Smooth muscle cell (in vitro differentiated cells): ENCODE data around the gene WDR93. TPM values are rescaled to one million over a fixed set of nuclear protein-coding genes. Genes with fewer than 3 reads are reported as not detected.

ENCODE experiments used
- DNase-seq: peaks from one replicate; lab custom pipeline; 2025; ENCODE audit not compliant: unreplicated experiment; lab: John Stamatoyannopoulos, UW
- H2AFZ ChIP-seq: fragments of 200-600 bp; sonication (generic); 2 replicates; pipeline ENCODE4 v1.6.0; 2016; ENCODE audit warnings: antibody characterized with exemption, low read depth, mild to moderate bottlenecking
- H3F3A ChIP-seq: fragments of 200-600 bp; sonication (generic); 2 replicates; pipeline ENCODE4 v1.6.0; 2017; ENCODE audit warnings: antibody characterized with exemption, low read depth
- H3K27ac ChIP-seq: fragments of 200-600 bp; sonication (generic); 2 replicates; pipeline ENCODE4 v1.5.1; 2016; ENCODE audit warnings: low read depth, mild to moderate bottlenecking
- H3K27me3 ChIP-seq: fragments of 200-600 bp; sonication (generic); 2 replicates; pipeline ENCODE4 v1.6.1; 2016; ENCODE audit warnings: low read depth, mild to moderate bottlenecking
- H3K36me3 ChIP-seq: fragments of 200-600 bp; sonication (generic); 2 replicates; pipeline ENCODE4 v1.5.1; 2016; ENCODE audit warnings: low read depth
- H3K4me1 ChIP-seq: fragments of 200-600 bp; sonication (generic); 2 replicates; pipeline ENCODE4 v1.5.1; 2016; ENCODE audit warnings: low read depth
- H3K4me2 ChIP-seq: fragments of 200-600 bp; sonication (generic); 2 replicates; pipeline ENCODE4 v1.6.0; 2016; ENCODE audit warnings: mild to moderate bottlenecking
- H3K4me3 ChIP-seq: fragments of 200-600 bp; sonication (generic); 2 replicates; pipeline ENCODE4 v1.5.1; 2016; ENCODE audit warnings: mild to moderate bottlenecking
- H3K79me2 ChIP-seq: fragments of 200-600 bp; sonication (generic); 2 replicates; pipeline ENCODE4 v1.6.0; 2016; ENCODE audit warnings: low read depth, mild to moderate bottlenecking
- H3K9ac ChIP-seq: fragments of 200-600 bp; sonication (generic); 2 replicates; pipeline ENCODE4 v1.6.0; 2016; ENCODE audit warnings: low read depth
- H3K9me3 ChIP-seq: fragments of 200-600 bp; sonication (generic); replicated peaks from 2 replicates; pipeline ENCODE4 v1.5.1; 2016; ENCODE audit warnings: low read depth
- H4K20me1 ChIP-seq: fragments of 200-600 bp; sonication (generic); 2 replicates; pipeline ENCODE4 v1.6.0; 2016; ENCODE audit warnings: low read depth
- WGBS: methylation state at CpG from one replicate; pipeline ENCODE4 v1.1.7; 2016; ENCODE audit warnings: low lambda C conversion rate; 5-methylcytosine and 5-hydroxymethylcytosine counted together
- polyA plus RNA-seq: library from polyadenylated mRNA; unstranded; fragments of >200 nt; fragmentation: Nextera tagmentation; extraction: Ambion mirVana; gene quantifications from 2 replicates; pipeline ENCODE4 v1.2.1, GENCODE V29; 2016
- total RNA-seq: library from RNA; depleted of rRNA; stranded (reverse); fragments of >200 nt; gene quantifications from 2 replicates; pipeline ENCODE4 v1.2.3, GENCODE V29; 2014
- TF ChIP-seq, protein P1 (sequence below): fragments of 200-600 bp; sonication (generic); IDR thresholded peaks from 2 replicates; pipeline ENCODE4 v1.5.1; 2017; ENCODE audit warnings: borderline replicate concordance, mild to moderate bottlenecking, antibody characterized with exemption; ENCODE audit not compliant: insufficient read depth, poor library complexity, severe bottlenecking

Gene WDR93
- total and polyA plus RNA-seq, 2 experiments from 2014 or later, result 0.80 TPM; not detected in 1

- no peak overlapping the region for H3K4me2 ChIP-seq
- peaks cover 3% of the 10 kb centered on the region for H3F3A ChIP-seq
- no peak for DNase-seq
- peaks cover 11% of the 10 kb centered on the region for H3K79me2 ChIP-seq
- peaks cover 7% of the 10 kb centered on the region for H3K4me1 ChIP-seq
- no peak overlapping the region for H3K9ac ChIP-seq
- no peaks in the 10 kb centered on the region for H3K27me3 ChIP-seq
- H3K9me3 ChIP-seq, result no peaks in the 10 kb centered on the region
- H2AFZ ChIP-seq, result no peak overlapping the region
- no peak overlapping the region for H3K4me3 ChIP-seq
- TF ChIP-seq, protein P1, sequence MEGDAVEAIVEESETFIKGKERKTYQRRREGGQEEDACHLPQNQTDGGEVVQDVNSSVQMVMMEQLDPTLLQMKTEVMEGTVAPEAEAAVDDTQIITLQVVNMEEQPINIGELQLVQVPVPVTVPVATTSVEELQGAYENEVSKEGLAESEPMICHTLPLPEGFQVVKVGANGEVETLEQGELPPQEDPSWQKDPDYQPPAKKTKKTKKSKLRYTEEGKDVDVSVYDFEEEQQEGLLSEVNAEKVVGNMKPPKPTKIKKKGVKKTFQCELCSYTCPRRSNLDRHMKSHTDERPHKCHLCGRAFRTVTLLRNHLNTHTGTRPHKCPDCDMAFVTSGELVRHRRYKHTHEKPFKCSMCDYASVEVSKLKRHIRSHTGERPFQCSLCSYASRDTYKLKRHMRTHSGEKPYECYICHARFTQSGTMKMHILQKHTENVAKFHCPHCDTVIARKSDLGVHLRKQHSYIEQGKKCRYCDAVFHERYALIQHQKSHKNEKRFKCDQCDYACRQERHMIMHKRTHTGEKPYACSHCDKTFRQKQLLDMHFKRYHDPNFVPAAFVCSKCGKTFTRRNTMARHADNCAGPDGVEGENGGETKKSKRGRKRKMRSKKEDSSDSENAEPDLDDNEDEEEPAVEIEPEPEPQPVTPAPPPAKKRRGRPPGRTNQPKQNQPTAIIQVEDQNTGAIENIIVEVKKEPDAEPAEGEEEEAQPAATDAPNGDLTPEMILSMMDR, result no peak
- H3K36me3 ChIP-seq, result no peaks in the 10 kb centered on the region
- 72% methylated on average over 7 of the region's 7 CpGs for WGBS
- H3K27ac ChIP-seq, result no peak overlapping the region
- peaks cover 6% of the 10 kb centered on the region for H4K20me1 ChIP-seq
These were observed 38.5 kb upstream of the WDR93 start for GRCh38 chr15:89652131-89652530.

DNA sequence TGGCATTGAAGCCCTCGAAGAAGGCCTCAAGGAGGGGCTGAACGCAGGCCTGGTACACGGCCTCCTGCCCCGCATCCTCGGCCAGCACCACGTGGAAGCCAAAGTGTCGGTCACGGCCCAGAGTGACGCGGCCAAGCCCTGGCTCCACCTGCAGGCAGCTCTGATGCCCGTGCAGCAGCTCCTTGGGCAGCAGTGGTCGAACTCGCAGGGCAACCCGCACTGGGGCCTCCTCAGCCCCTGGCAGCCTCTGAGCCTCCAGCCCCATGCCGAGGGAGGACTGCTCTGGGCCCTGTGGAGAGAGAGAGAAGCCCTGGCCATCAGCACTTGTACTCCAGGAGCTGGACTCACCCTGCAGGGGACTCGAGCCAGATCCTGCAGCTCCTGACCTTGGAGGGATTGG lies 37.9 kb upstream of the WDR93 start:
- TF ChIP-seq, protein P1, result no peak
- Histone ChIP-seq H3K9ac (no peak overlapping the region), H3K27ac (no peak overlapping the region), H3K27me3 (no peaks in the 10 kb centered on the region), H3K79me2 (peaks cover 11% of the 10 kb centered on the region), H3K36me3 (no peaks in the 10 kb centered on the region), H3K4me2 (no peak overlapping the region), H4K20me1 (peaks cover 6% of the 10 kb centered on the region), H3F3A (peaks cover 3% of the 10 kb centered on the region), H2AFZ (no peak overlapping the region), H3K4me3 (no peak overlapping the region), H3K9me3 (no peaks in the 10 kb centered on the region), H3K4me1 (peaks cover 7% of the 10 kb centered on the region)
- DNase-seq, result no peak
- 95% methylated on average over 11 of the region's 16 CpGs for WGBS

GRCh38 chr15:89653578-89653977 lies 37.0 kb upstream of the WDR93 start:
- WGBS, result 98% methylated on average over 2 of the region's 2 CpGs
- Histone ChIP-seq H3K4me1 (peaks cover 7% of the 10 kb centered on the region), H3K4me3 (no peak overlapping the region), H3K9ac (no peak overlapping the region), H3K4me2 (no peak overlapping the region), H3K27ac (no peak overlapping the region), H3K27me3 (no peaks in the 10 kb centered on the region), H3K9me3 (no peaks in the 10 kb centered on the region), H3F3A (peaks cover 3% of the 10 kb centered on the region), H2AFZ (no peak overlapping the region), H3K79me2 (peaks cover 11% of the 10 kb centered on the region), H3K36me3 (no peaks in the 10 kb centered on the region), H4K20me1 (peaks cover 6% of the 10 kb centered on the region)
- no peak for DNase-seq
- TF ChIP-seq, protein P1, result no peak

DNA sequence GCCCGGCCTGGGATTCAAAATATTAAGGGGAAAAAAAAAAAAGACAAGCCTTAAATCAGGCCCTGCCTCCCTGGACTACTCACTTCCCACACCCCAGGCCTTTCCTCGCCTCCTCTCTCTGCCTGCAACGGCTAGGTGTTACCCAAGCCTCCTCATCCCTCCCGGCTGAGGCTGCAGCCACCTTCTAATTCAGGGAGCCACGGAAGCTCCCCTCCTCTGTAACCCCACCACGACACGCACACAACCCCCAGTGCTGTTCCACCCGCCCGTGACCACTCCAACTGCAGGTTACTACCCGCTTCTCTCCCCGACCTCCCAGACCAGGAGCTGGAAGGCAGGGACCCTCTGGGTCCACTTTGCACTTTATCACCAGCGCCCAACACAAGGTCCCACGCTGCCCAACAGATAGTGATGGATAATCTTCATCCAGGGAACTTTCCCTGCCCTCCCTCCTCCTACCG lies 36.3 kb upstream of the WDR93 start:
- H3K27ac ChIP-seq, result no peak overlapping the region
- H3K9me3 ChIP-seq, result no peaks in the 10 kb centered on the region
- no peak for DNase-seq
- H3K79me2 ChIP-seq, result peaks cover 11% of the 10 kb centered on the region
- H3K4me2 ChIP-seq, result peak overlapping the region; percentile 97
- H3K27me3 ChIP-seq, result no peaks in the 10 kb centered on the region
- peak overlapping the region; percentile 66 for H3K9ac ChIP-seq
- no peaks in the 10 kb centered on the region for H3K36me3 ChIP-seq
- H3K4me3 ChIP-seq, result peak overlapping the region; percentile 89
- peaks cover 7% of the 10 kb centered on the region for H3K4me1 ChIP-seq
- H4K20me1 ChIP-seq, result peaks cover 6% of the 10 kb centered on the region
- TF ChIP-seq, protein P1, result no peak
- H3F3A ChIP-seq, result peaks cover 3% of the 10 kb centered on the region
- H2AFZ ChIP-seq, result peak overlapping the region; percentile 91
- WGBS, result 39% methylated on average over 14 of the region's 14 CpGs
